ENCODE measurements around the gene IQSEC3. TPM values are rescaled to one million over a fixed set of nuclear protein-coding genes. Genes with fewer than 3 reads are reported as not detected.

IQSEC3 gene
- total and polyA plus RNA-seq, 10 of the 15 experiments (the other 5 are each of a cell fraction or from before 2014, with no cell fraction given) = not detected

- in situ Hi-C loops (cut with MboI) (no loop called here), intact Hi-C loops (cut with micrococcal nuclease; ENCODE audit: unreplicated experiment) (no loop called here)
- ATAC-seq (no peak), FAIRE-seq (no peak), DNase-seq (ENCODE audit: low read depth, low spot score) (no peak)
- H3K36me3 ChIP-seq (ENCODE audit: control insufficient read depth in 2 of 2, insufficient read depth in 2 of 2, low read length in 1 of 2) = no peaks in the 10 kb centered on the region
- ChIA-PET CTCF (no interaction called here), SMC1A (ENCODE audit: uncharacterized antibody, unreplicated experiment) (no interaction called here), POLR2A (no interaction called here), RAD21 (ENCODE audit: unreplicated experiment) (no interaction called here)
- no peak overlapping the region for H3K9ac ChIP-seq (ENCODE audit: control insufficient read depth, insufficient read depth, low read length)
- BruUV-seq (replicated peaks) = no TSS peak
- TF ChIP-seq, protein P1, sequence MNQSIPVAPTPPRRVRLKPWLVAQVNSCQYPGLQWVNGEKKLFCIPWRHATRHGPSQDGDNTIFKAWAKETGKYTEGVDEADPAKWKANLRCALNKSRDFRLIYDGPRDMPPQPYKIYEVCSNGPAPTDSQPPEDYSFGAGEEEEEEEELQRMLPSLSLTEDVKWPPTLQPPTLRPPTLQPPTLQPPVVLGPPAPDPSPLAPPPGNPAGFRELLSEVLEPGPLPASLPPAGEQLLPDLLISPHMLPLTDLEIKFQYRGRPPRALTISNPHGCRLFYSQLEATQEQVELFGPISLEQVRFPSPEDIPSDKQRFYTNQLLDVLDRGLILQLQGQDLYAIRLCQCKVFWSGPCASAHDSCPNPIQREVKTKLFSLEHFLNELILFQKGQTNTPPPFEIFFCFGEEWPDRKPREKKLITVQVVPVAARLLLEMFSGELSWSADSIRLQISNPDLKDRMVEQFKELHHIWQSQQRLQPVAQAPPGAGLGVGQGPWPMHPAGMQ (IDR thresholded peaks at IDR 0.05; ENCODE audit: borderline replicate concordance) = no peak
- no peak for TF ChIP-seq MTA2 (IDR thresholded peaks at IDR 0.05; ENCODE audit: low read depth)
- no peak for TF ChIP-seq RFX5 (IDR thresholded peaks at IDR 0.05; ENCODE audit: low read depth, low read length)
- no peak for TF ChIP-seq USF1 (IDR thresholded peaks at IDR 0.05; ENCODE audit: borderline replicate concordance, extremely low read length, insufficient read depth, low read depth, low read length)
- TF ChIP-seq NR2C1 (IDR thresholded peaks at IDR 0.05) = no peak
- no peak for TF ChIP-seq RELB (IDR thresholded peaks at IDR 0.05; ENCODE audit: low read depth)
- no peak for TF ChIP-seq SMAD5 (IDR thresholded peaks at IDR 0.05; ENCODE audit: low read depth)
- no peak for TF ChIP-seq EP300 (IDR thresholded peaks at IDR 0.05; ENCODE audit: borderline replicate concordance in 1 of 2, control insufficient read depth in 1 of 2, low read depth in 2 of 2, low read length in 2 of 2)
- TF ChIP-seq SPI1 (IDR thresholded peaks at IDR 0.05; ENCODE audit: borderline replicate concordance, insufficient read depth, low read depth, low read length) = no peak
- no peaks in the 10 kb centered on the region; a peak in 2 of 4 replicates for H3K27me3 ChIP-seq (replicated peaks in 1 of 2; ENCODE audit: control insufficient read depth in 2 of 2, insufficient read depth in 2 of 2, low read length in 1 of 2)
- 7% methylated on average over 4 of the region's 4 CpGs for WGBS (ENCODE audit: insufficient coverage, insufficient replicate concordance, low lambda C conversion rate, missing lambda C conversion rate)
- H3K4me2 ChIP-seq (ENCODE audit: control insufficient read depth, insufficient read depth) = no peak overlapping the region
- no peaks in the 10 kb centered on the region for H3K9me3 ChIP-seq (replicated peaks; ENCODE audit: control insufficient read depth, insufficient read depth, low read length)
- no peak overlapping the region for H3K27ac ChIP-seq (ENCODE audit: control insufficient read depth, insufficient read depth)
- H3K4me3 ChIP-seq = no peak overlapping the region
- no peaks in the 10 kb centered on the region for H3K4me1 ChIP-seq (ENCODE audit: control insufficient read depth, insufficient read depth, low read length)
- no peak overlapping the region for H2AFZ ChIP-seq (ENCODE audit: control insufficient read depth, low read depth, low read length)
- H4K20me1 ChIP-seq (ENCODE audit: control insufficient read depth, insufficient read depth) = no peaks in the 10 kb centered on the region
- no peaks in the 10 kb centered on the region for H3K79me2 ChIP-seq (ENCODE audit: control insufficient read depth, insufficient read depth, low read length)
These were observed 12.5 kb upstream of the IQSEC3 start for GRCh38 chr12:53735-54730.
